ENCODE results near the gene ZSCAN2.

ZSCAN2 gene

DNA sequence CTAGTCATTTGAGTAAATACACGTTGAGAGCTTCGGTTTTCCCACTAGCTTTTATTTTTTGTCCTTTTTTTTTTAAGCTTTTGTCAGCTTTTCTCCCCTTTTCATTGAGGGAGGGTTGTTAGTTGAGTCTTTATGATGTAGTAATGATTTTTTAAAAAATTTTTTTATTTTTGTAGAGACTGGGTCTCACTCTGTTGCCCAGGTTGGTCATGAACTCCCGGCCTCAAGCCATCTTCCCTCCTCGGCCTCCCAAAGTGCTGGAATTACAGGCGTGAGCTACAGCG lies 688 bp downstream of the ZSCAN2 start:
- DNase-seq: no peak
- Histone ChIP-seq H3F3A (ENCODE audit: insufficient read depth, low read length) (peaks cover 7% of the 10 kb centered on the region; the same call in 1 of the 2 replicates), H4K20me1 (ENCODE audit: insufficient read depth, low read length) (no peaks in the 10 kb centered on the region), H3K27ac (ENCODE audit: low read length) (no peak overlapping the region), H3K9ac (ENCODE audit: low read length) (peak overlapping the region; percentile 51; the same call in 1 of the 2 replicates), H3K27me3 (replicated peaks; ENCODE audit: insufficient read depth, low read length) (no peaks in the 10 kb centered on the region), H3K4me3 (ENCODE audit: low read length) (peak overlapping the region; percentile 88), H2AFZ (ENCODE audit: low read length) (peak overlapping the region; percentile 84), H3K9me3 (replicated peaks; ENCODE audit: insufficient read depth, low read length) (no peaks in the 10 kb centered on the region), H3K4me2 (ENCODE audit: low read depth, low read length) (peak overlapping the region; percentile 84), H3K79me2 (ENCODE audit: low read length) (no peaks in the 10 kb centered on the region), H3K4me1 (ENCODE audit: low read length) (peaks cover 20% of the 10 kb centered on the region), H3K36me3 (replicated peaks; ENCODE audit: insufficient read depth, low read length) (no peaks in the 10 kb centered on the region), H3K9me2 (replicated peaks; ENCODE audit: insufficient read depth, low read length) (no peaks in the 10 kb centered on the region)
- TF ChIP-seq EZH2 (optimal IDR thresholded peaks at IDR 0.05; ENCODE audit: low read depth, low read length) (no peak), EZH2phosphoT487 (IDR thresholded peaks at IDR 0.05; ENCODE audit: low read length) (no peak)
- TF ChIP-seq, protein P1, sequence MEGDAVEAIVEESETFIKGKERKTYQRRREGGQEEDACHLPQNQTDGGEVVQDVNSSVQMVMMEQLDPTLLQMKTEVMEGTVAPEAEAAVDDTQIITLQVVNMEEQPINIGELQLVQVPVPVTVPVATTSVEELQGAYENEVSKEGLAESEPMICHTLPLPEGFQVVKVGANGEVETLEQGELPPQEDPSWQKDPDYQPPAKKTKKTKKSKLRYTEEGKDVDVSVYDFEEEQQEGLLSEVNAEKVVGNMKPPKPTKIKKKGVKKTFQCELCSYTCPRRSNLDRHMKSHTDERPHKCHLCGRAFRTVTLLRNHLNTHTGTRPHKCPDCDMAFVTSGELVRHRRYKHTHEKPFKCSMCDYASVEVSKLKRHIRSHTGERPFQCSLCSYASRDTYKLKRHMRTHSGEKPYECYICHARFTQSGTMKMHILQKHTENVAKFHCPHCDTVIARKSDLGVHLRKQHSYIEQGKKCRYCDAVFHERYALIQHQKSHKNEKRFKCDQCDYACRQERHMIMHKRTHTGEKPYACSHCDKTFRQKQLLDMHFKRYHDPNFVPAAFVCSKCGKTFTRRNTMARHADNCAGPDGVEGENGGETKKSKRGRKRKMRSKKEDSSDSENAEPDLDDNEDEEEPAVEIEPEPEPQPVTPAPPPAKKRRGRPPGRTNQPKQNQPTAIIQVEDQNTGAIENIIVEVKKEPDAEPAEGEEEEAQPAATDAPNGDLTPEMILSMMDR (IDR thresholded peaks at IDR 0.05; ENCODE audit: low read length): no peak

DNA sequence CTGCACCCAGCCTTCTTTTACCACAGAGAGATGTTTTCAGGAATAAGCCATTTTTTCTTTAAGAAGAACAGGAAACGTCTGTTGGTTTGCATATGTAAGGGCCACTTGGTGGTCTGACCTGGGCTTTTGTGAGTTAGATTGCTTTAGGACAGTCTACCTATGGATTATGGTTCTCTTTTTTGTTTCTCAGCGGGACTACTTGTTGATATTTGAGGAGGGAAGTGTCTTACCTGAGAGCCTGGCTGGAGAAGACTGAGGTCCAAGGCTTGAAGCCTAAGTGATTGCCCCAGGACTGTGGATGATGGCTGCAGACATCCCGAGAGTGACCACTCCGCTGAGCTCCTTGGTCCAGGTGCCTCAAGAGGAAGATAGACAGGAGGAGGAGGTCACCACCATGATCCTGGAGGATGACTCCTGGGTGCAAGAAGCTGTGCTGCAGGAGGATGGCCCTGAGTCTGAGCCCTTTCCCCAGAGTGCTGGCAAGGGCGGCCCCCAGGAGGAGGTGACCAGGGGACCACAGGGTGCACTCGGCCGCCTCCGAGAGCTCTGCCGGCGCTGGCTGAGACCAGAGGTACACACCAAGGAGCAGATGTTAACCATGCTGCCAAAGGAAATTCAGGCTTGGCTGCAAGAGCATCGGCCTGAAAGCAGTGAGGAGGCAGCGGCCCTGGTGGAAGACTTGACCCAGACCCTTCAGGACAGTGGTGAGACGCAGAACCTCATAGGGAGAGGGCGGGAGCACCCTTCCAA lies 3.0 kb downstream of the ZSCAN2 start:
- Histone ChIP-seq H3K27ac (ENCODE audit: low read length) (no peak overlapping the region), H3K4me2 (ENCODE audit: low read depth, low read length) (no peak overlapping the region), H3K36me3 (replicated peaks; ENCODE audit: insufficient read depth, low read length) (no peaks in the 10 kb centered on the region), H3K79me2 (ENCODE audit: low read length) (no peaks in the 10 kb centered on the region), H3K4me3 (ENCODE audit: low read length) (no peak overlapping the region), H3K27me3 (replicated peaks; ENCODE audit: insufficient read depth, low read length) (no peaks in the 10 kb centered on the region), H4K20me1 (ENCODE audit: insufficient read depth, low read length) (no peaks in the 10 kb centered on the region), H3K4me1 (ENCODE audit: low read length) (peaks cover 9% of the 10 kb centered on the region), H3K9ac (ENCODE audit: low read length) (no peak overlapping the region), H3K9me2 (replicated peaks; ENCODE audit: insufficient read depth, low read length) (no peaks in the 10 kb centered on the region), H2AFZ (ENCODE audit: low read length) (no peak overlapping the region), H3F3A (ENCODE audit: insufficient read depth, low read length) (peaks cover 2% of the 10 kb centered on the region; the same call in 1 of the 2 replicates), H3K9me3 (replicated peaks; ENCODE audit: insufficient read depth, low read length) (no peaks in the 10 kb centered on the region)
- no peak for TF ChIP-seq EZH2 (optimal IDR thresholded peaks at IDR 0.05; ENCODE audit: low read depth, low read length)
- TF ChIP-seq, protein P1 (IDR thresholded peaks at IDR 0.05; ENCODE audit: low read length): no peak
- no peak for TF ChIP-seq EZH2phosphoT487 (IDR thresholded peaks at IDR 0.05; ENCODE audit: low read length)
- DNase-seq: no peak

DNA sequence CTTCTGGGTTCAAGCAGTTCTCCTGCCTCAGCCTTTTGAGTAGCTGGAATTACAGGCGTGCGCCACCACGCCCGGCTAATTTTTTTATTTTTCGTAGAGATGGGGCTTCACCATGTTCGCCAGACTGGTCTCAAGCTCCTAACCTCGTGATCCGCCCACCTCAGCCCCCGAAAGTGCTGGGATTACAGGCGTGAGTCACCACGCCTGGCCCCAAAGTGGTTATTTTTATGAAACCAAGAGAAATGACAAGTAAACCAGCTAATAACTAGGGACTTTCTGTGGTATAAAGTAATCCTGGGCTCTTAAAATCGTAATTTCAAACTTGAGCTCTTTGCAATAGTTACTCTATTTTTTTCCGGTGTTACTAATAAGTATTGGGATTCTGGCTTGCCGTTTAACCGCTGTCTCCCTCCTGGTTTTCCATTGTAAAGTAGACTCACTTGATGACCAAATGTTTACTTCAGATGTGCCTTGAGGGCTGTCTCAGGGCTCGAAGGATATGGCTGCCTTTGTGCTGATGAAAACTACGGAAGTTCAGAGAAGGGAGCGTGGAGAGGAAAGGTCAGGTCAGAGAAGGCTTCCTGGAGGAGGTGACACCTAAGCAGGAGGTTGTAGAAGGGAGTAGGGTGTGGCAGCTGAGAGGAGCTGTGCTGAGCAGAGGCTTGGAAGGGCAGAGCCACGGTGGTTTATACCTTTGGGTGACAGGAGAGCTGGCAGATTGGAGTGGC lies 4.2 kb downstream of the ZSCAN2 start:
- Histone ChIP-seq H3K79me2 (ENCODE audit: low read length) (no peaks in the 10 kb centered on the region), H3K9me3 (replicated peaks; ENCODE audit: insufficient read depth, low read length) (no peaks in the 10 kb centered on the region), H3K27me3 (replicated peaks; ENCODE audit: insufficient read depth, low read length) (no peaks in the 10 kb centered on the region), H3K27ac (ENCODE audit: low read length) (no peak overlapping the region), H2AFZ (ENCODE audit: low read length) (no peak overlapping the region), H4K20me1 (ENCODE audit: insufficient read depth, low read length) (no peaks in the 10 kb centered on the region), H3K9ac (ENCODE audit: low read length) (no peak overlapping the region), H3K4me1 (ENCODE audit: low read length) (0 out of 2 replicates have a peak, but pooled peaks cover 3% of the 10 kb centered on the region), H3K36me3 (replicated peaks; ENCODE audit: insufficient read depth, low read length) (no peaks in the 10 kb centered on the region), H3F3A (ENCODE audit: insufficient read depth, low read length) (no peaks in the 10 kb centered on the region), H3K4me3 (ENCODE audit: low read length) (no peak overlapping the region), H3K9me2 (replicated peaks; ENCODE audit: insufficient read depth, low read length) (no peaks in the 10 kb centered on the region), H3K4me2 (ENCODE audit: low read depth, low read length) (no peak overlapping the region)
- TF ChIP-seq, protein P1 (IDR thresholded peaks at IDR 0.05; ENCODE audit: low read length): no peak
- TF ChIP-seq EZH2 (optimal IDR thresholded peaks at IDR 0.05; ENCODE audit: low read depth, low read length) (no peak), EZH2phosphoT487 (IDR thresholded peaks at IDR 0.05; ENCODE audit: low read length) (no peak)
- DNase-seq: no peak

Measured in MM.1S (cell line).